Kidney tubule cell (primary cell): ENCODE measurements around the gene HSD11B1.
A peak's percentile ranks its signal among the peaks of the same experiment; 100 is the strongest.

ENCODE experiments used
- DNase-seq: peaks from one replicate; pipeline ENCODE4 v3.0.0-alpha.2; 2018; ENCODE audit warnings: low spot score

The HSD11B1 gene

GRCh38 chr1:209727286-209727685 is 22.6 kb downstream of the HSD11B1 start:
- no peak for DNase-seq

- DNase-seq: no peak
Observed at GRCh38 chr1:209727785-209728184, 23.1 kb downstream of the HSD11B1 start.

- DNase-seq: no peak
Observed at GRCh38 chr1:209728466-209728865, 23.8 kb downstream of the HSD11B1 start.

- DNase-seq: no peak
Observed at GRCh38 chr1:209729436-209729835, 24.8 kb downstream of the HSD11B1 start.

GRCh38 chr1:209732725-209733124 is 28.1 kb downstream of the HSD11B1 start:
- no peak for DNase-seq

GRCh38 chr1:209733409-209734192 is 29.0 kb downstream of the HSD11B1 start:
- peak; percentile 39 for DNase-seq

GRCh38 chr1:209736490-209737117 is 32.0 kb downstream of the HSD11B1 start:
- no peak for DNase-seq

GRCh38 chr1:209737118-209737505 is 32.5 kb downstream of the HSD11B1 start:
- no peak for DNase-seq

- DNase-seq: peak; percentile 63
Observed at GRCh38 chr1:209738270-209738669, 33.6 kb downstream of the HSD11B1 start.

- no peak for DNase-seq
Observed at GRCh38 chr1:209741193-209741592, 36.5 kb downstream of the HSD11B1 start.

GRCh38 chr1:209741889-209742288 is 37.2 kb downstream of the HSD11B1 start:
- DNase-seq: no peak

- DNase-seq: peak; percentile 61
Observed at GRCh38 chr1:209742409-209743144, 37.9 kb downstream of the HSD11B1 start.

- DNase-seq: peak; percentile 77
Observed at GRCh38 chr1:209743145-209743482, 38.5 kb downstream of the HSD11B1 start.

- DNase-seq: peak; percentile 29
Observed at GRCh38 chr1:209746451-209747165, 42.0 kb downstream of the HSD11B1 start.

GRCh38 chr1:209747580-209748262 is 43.1 kb downstream of the HSD11B1 start:
- peak; percentile 99 for DNase-seq

GRCh38 chr1:209748620-209749019 is 44.0 kb downstream of the HSD11B1 start:
- no peak for DNase-seq

GRCh38 chr1:209749205-209749604 is 44.6 kb downstream of the HSD11B1 start:
- DNase-seq: no peak

GRCh38 chr1:209749670-209750323 is 45.2 kb downstream of the HSD11B1 start:
- DNase-seq: no peak

- no peak for DNase-seq
Observed at GRCh38 chr1:209751627-209752231, 47.1 kb downstream of the HSD11B1 start.

GRCh38 chr1:209752890-209753289 is 48.2 kb downstream of the HSD11B1 start:
- no peak for DNase-seq

- DNase-seq: no peak
Observed at GRCh38 chr1:209755256-209755655, 50.6 kb downstream of the HSD11B1 start.
